ENCODE measurements around the gene COTL1. TPM values are rescaled to one million over a fixed set of nuclear protein-coding genes. Genes with fewer than 3 reads are reported as not detected.

Gene COTL1
- total RNA-seq, 1 donor from 2014 or later: 179 TPM

- no peak for TF ChIP-seq CTCF (conservative IDR thresholded peaks at IDR 0.05)
- no peak for DNase-seq (ENCODE audit: extremely low spot score, unreplicated experiment)
- no peaks in the 10 kb centered on the region for H3K9me3 Mint-ChIP-seq
- H3K27ac Mint-ChIP-seq: no peak overlapping the region
- peaks cover 11% of the 10 kb centered on the region for H3K36me3 Mint-ChIP-seq
- H3K4me3 Mint-ChIP-seq: no peak overlapping the region
- no peaks in the 10 kb centered on the region for H3K4me1 Mint-ChIP-seq (ENCODE audit: unreplicated experiment)
- no peaks in the 10 kb centered on the region for H3K27me3 Mint-ChIP-seq
Measured at GRCh38 chr16:84656649-84657048, 38.8 kb upstream of the COTL1 start.

GRCh38 chr16:84654998-84655397 is 37.1 kb upstream of the COTL1 start:
- TF ChIP-seq CTCF (conservative IDR thresholded peaks at IDR 0.05): no peak
- no peak for DNase-seq (ENCODE audit: extremely low spot score, unreplicated experiment)
- Mint-ChIP-seq H3K4me1 (ENCODE audit: unreplicated experiment) (peaks cover 11% of the 10 kb centered on the region), H3K4me3 (no peak overlapping the region), H3K9me3 (no peaks in the 10 kb centered on the region), H3K36me3 (peaks cover 16% of the 10 kb centered on the region), H3K27ac (no peak overlapping the region), H3K27me3 (no peaks in the 10 kb centered on the region)

GRCh38 chr16:84654238-84654637 is 36.4 kb upstream of the COTL1 start:
- Mint-ChIP-seq H3K9me3 (no peaks in the 10 kb centered on the region), H3K36me3 (peaks cover 16% of the 10 kb centered on the region), H3K4me1 (ENCODE audit: unreplicated experiment) (peaks cover 12% of the 10 kb centered on the region)

GRCh38 chr16:84652566-84652965 is 34.7 kb upstream of the COTL1 start:
- DNase-seq (ENCODE audit: extremely low spot score, unreplicated experiment): no peak
- no peaks in the 10 kb centered on the region for H3K9me3 Mint-ChIP-seq
- no peak overlapping the region for H3K27ac Mint-ChIP-seq
- peaks cover 8% of the 10 kb centered on the region for H3K36me3 Mint-ChIP-seq
- no peak overlapping the region for H3K4me3 Mint-ChIP-seq
- H3K4me1 Mint-ChIP-seq (ENCODE audit: unreplicated experiment): peaks cover 14% of the 10 kb centered on the region
- H3K27me3 Mint-ChIP-seq: no peaks in the 10 kb centered on the region
- no peak for TF ChIP-seq CTCF (conservative IDR thresholded peaks at IDR 0.05)

More at GRCh38 chr16:84654238-84654637, 36.4 kb upstream of the COTL1 start:
- H3K27me3 Mint-ChIP-seq: no peaks in the 10 kb centered on the region
- TF ChIP-seq CTCF (conservative IDR thresholded peaks at IDR 0.05): no peak
- no peak overlapping the region for H3K4me3 Mint-ChIP-seq
- no peak overlapping the region for H3K27ac Mint-ChIP-seq
- no peak for DNase-seq (ENCODE audit: extremely low spot score, unreplicated experiment)

GRCh38 chr16:84650062-84650991 is 32.4 kb upstream of the COTL1 start:
- Mint-ChIP-seq H3K27me3 (peaks cover 4% of the 10 kb centered on the region), H3K9me3 (no peaks in the 10 kb centered on the region), H3K27ac (peak overlapping the region; percentile 91), H3K36me3 (peaks cover 8% of the 10 kb centered on the region), H3K4me3 (peak overlapping the region; percentile 84), H3K4me1 (ENCODE audit: unreplicated experiment) (peaks cover 16% of the 10 kb centered on the region)
- DNase-seq (ENCODE audit: extremely low spot score, unreplicated experiment): no peak
- no peak for TF ChIP-seq CTCF (conservative IDR thresholded peaks at IDR 0.05)

All from type B pancreatic cell (in vitro differentiated cells).